Bronchial epithelial cell (primary cell): ENCODE data around the gene CAMTA1. TPM values are rescaled to one million over a fixed set of nuclear protein-coding genes. Genes with fewer than 3 reads are reported as not detected.

ENCODE experiments used
- DNase-seq: peaks from one replicate; pipeline ENCODE4 v3.0.0-alpha.2; 2010; ENCODE audit warnings: low read depth
- FAIRE-seq: peaks from 2 replicates; lab custom pipeline; 2011; peaks lifted over from hg19 to GRCh38; lab: Jason Lieb, UNC
- H3K27me3 ChIP-seq: 2 replicates; pipeline ENCODE4 v1.5.1; 2011; ENCODE audit warnings: low read length; ENCODE audit not compliant: control insufficient read depth, insufficient read depth
- H3K36me3 ChIP-seq: 2 replicates; pipeline ENCODE4 v1.5.1; 2011; ENCODE audit warnings: low read length; ENCODE audit not compliant: control insufficient read depth, insufficient read depth
- H3K4me3 ChIP-seq: 2 replicates; pipeline ENCODE4 v1.5.1; 2011; ENCODE audit warnings: mild to moderate bottlenecking, low read depth, low read length, control low read depth
- total RNA-seq: library from RNA; depleted of rRNA; stranded (reverse); fragments of >200 nt; gene quantifications from 2 replicates; pipeline ENCODE4 v1.2.1, GENCODE V29; 2014
- TF ChIP-seq, protein P1 (sequence below): IDR thresholded peaks from 2 replicates; pipeline ENCODE4 v1.5.1; 2011; ENCODE audit warnings: mild to moderate bottlenecking, moderate library complexity, low read length, control low read depth, inconsistent platforms; ENCODE audit not compliant: insufficient read depth, severe bottlenecking

Gene CAMTA1
- total RNA-seq, 1 donor from 2014 or later: 68.2 TPM

DNA sequence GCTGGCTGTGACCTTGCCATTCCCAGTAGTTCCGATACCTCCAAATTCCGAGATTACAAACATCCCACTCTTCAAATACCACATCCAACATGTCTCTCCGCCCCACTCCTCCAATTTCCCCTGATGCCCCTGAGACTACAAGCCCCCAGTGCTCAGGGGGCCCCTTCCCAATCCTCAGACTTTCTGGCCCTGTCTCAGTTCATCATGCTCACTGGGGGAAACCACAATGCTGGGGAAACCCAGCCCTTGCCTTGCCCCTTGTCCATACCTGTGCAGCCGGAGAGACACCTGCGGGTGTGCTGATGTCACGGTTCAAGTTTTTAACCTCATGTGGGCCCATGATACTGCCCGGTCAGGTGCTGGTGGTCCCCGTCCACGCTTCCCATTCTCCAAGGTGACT is 226.6 kb downstream of the CAMTA1 start:
- Histone ChIP-seq H3K4me3 (no peak overlapping the region), H3K27me3 (no peaks in the 10 kb centered on the region), H3K36me3 (no peaks in the 10 kb centered on the region)
- no peak for FAIRE-seq
- DNase-seq: no peak
- TF ChIP-seq, protein P1, sequence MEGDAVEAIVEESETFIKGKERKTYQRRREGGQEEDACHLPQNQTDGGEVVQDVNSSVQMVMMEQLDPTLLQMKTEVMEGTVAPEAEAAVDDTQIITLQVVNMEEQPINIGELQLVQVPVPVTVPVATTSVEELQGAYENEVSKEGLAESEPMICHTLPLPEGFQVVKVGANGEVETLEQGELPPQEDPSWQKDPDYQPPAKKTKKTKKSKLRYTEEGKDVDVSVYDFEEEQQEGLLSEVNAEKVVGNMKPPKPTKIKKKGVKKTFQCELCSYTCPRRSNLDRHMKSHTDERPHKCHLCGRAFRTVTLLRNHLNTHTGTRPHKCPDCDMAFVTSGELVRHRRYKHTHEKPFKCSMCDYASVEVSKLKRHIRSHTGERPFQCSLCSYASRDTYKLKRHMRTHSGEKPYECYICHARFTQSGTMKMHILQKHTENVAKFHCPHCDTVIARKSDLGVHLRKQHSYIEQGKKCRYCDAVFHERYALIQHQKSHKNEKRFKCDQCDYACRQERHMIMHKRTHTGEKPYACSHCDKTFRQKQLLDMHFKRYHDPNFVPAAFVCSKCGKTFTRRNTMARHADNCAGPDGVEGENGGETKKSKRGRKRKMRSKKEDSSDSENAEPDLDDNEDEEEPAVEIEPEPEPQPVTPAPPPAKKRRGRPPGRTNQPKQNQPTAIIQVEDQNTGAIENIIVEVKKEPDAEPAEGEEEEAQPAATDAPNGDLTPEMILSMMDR: no peak

DNA sequence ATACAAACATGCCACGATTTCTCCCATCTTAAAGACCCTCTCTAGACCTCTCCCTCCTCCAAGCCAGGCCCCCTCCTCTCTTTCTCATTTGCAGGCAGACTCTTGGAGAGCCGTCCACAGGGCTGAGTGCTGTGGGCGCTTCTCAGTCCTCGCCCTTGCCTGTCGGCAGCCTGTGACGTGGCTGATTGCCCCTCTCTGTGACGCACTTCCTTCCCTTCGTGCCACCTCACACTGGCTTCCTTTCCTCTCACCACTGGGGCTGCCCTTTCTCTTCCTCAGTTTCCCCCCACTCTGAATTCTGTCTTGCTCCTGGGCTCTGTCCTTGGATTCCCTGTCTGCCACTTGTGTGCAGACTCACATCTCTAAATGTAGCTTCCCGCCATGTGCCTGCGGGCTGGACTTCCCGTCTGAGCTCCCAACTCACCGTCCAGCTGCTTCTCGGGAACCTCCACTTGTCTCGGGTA is 227.2 kb downstream of the CAMTA1 start:
- TF ChIP-seq, protein P1: no peak
- no peak for DNase-seq
- Histone ChIP-seq H3K4me3 (no peak overlapping the region), H3K27me3 (no peaks in the 10 kb centered on the region), H3K36me3 (no peaks in the 10 kb centered on the region)
- no peak for FAIRE-seq

DNA sequence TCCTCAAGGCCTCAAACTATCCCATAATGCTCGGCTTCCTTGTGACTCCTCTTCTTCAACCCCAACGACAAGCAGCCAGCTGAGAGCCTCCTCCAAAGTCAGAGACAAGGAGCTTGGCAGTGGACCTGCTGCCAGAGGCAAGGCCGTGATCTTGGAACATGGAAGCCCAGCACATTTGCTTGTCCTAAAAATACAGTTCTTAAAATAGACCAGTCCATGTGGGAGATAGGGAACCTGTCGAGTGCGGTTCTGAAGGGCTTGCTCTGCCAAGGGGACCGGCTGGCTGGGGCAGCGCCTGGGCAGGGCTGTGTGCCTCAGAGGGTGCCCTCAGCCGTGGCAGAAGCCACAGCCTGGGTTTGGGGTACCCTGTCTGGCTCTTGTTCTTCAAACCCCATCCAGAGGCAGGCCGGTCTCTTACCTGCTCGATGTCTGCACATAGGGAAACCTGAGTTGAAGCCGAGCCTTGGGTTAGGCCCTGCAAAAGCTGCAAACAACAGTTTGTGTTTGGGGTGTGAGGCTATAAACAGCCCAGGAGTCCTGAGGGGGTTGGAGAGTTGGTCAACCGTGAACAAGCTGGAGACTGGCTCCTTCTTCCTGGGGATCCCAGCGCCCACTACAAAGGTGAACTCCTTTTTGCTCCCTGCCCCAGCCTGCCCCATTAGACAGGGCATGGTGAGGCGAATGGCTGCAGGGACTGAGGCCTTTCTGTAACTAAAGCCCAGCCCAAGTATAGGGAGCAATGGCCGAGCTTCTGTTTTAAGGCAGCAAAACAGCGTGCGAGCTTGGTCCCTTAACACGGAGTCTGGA is 228.8 kb downstream of the CAMTA1 start:
- no peaks in the 10 kb centered on the region for H3K36me3 ChIP-seq
- H3K4me3 ChIP-seq: no peak overlapping the region
- FAIRE-seq (no peak), DNase-seq (no peak)
- TF ChIP-seq, protein P1: no peak
- H3K27me3 ChIP-seq: no peaks in the 10 kb centered on the region

DNA sequence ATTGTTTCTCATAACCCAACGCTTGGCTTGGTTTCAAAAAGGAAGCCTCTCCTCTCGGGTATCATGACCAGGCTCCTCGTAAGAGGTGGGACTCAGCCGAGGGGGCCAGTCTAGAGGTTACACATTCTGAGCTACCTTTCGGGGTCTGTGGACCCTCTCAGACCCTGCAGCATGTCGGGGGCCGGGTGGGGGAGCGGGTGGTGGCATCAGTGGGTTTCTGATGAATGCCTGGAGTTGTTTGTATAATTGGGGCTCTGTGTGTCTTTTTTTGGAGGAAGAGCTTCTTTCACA is 229.3 kb downstream of the CAMTA1 start:
- TF ChIP-seq, protein P1: no peak
- FAIRE-seq: no peak
- Histone ChIP-seq H3K4me3 (no peak overlapping the region), H3K27me3 (peaks cover 1% of the 10 kb centered on the region), H3K36me3 (no peaks in the 10 kb centered on the region)
- DNase-seq: no peak

DNA sequence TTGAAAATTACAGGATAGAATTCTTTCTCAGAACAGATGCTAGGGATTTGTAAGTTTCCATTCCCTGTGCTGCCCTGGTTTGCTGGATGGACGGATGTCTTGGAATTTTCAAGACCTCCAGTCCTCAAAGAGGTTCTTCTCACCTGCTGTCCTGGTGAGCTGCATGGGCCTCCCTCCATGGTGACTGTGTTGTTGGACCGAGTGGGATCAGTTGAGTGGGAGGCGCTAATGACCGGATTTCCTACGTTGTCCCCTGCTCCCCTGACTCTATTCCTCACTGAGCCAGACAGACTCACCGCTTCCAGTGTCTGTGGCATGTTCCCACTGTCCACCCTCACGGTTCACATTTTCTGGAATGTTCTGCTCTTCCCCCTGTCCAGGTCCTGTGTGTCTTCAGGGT is 229.8 kb downstream of the CAMTA1 start:
- Histone ChIP-seq H3K4me3 (no peak overlapping the region), H3K27me3 (peaks cover 1% of the 10 kb centered on the region), H3K36me3 (no peaks in the 10 kb centered on the region)
- FAIRE-seq: no peak
- TF ChIP-seq, protein P1: no peak
- DNase-seq: no peak

DNA sequence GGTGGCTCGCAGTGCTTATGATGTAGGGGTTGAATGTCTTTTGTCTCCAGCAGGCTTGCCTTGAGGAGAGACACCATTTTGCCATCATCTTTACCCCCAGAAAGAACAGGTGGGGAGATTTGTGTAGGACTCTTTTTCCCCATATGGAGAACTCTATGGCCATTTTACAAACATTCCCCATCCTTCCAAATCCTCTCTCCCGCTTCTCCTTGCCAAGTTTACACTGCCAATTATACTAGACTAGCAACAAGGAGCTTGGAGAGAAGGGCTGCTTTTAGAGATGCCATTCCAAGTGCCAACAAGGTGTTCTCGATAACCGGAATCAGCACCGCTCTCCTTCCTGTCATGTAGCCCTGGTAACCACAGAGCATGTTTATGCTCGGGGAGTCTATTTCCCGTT is 233.1 kb downstream of the CAMTA1 start:
- Histone ChIP-seq H3K4me3 (no peak overlapping the region), H3K27me3 (peaks cover 1% of the 10 kb centered on the region), H3K36me3 (no peaks in the 10 kb centered on the region)
- TF ChIP-seq, protein P1: no peak
- DNase-seq (no peak), FAIRE-seq (peak; percentile 75)
